Esophagus mucosa (tissue), 1 donor: ENCODE measurements around the gene PROM1. TPM values are rescaled to one million over a fixed set of nuclear protein-coding genes. Genes with fewer than 3 reads are reported as not detected.

Experiments used
- ATAC-seq: fragments of 200-7000 bp; cut with Tn5 transposase; one replicate; pipeline ENCODE4 v1.9.1; 2020
- total RNA-seq: library from RNA; stranded (reverse); gene quantifications from one replicate; pipeline ENCODE4 v1.2.4, GENCODE V29; 2023
- donor health status: DM: yes; HTN: yes; CAD: no.

Gene PROM1
- total RNA-seq, 1 donor from 2014 or later: 5.2 TPM

GRCh38 chr4:16056681-16057385, 27.0 kb downstream of the PROM1 start:
- ATAC-seq: no peak

GRCh38 chr4:16055873-16056272, 27.9 kb downstream of the PROM1 start:
- no peak for ATAC-seq

GRCh38 chr4:16055471-16055870, 28.4 kb downstream of the PROM1 start:
- ATAC-seq: no peak

GRCh38 chr4:16052939-16053338, 30.9 kb downstream of the PROM1 start:
- ATAC-seq: no peak

- no peak for ATAC-seq
These were observed 31.8 kb downstream of the PROM1 start for GRCh38 chr4:16051980-16052379.

- ATAC-seq: no peak
These were observed 32.7 kb downstream of the PROM1 start for GRCh38 chr4:16051132-16051531.

GRCh38 chr4:16050669-16051068, 33.2 kb downstream of the PROM1 start:
- ATAC-seq: no peak

- ATAC-seq: no peak
These were observed 35.0 kb downstream of the PROM1 start for GRCh38 chr4:16048619-16049419.

- no peak for ATAC-seq
These were observed 38.1 kb downstream of the PROM1 start for GRCh38 chr4:16045687-16046086.

- ATAC-seq: no peak
These were observed 40.0 kb downstream of the PROM1 start for GRCh38 chr4:16043642-16044498.

- ATAC-seq: no peak
These were observed 44.7 kb downstream of the PROM1 start for GRCh38 chr4:16039139-16039538.

- ATAC-seq: no peak
These were observed 45.9 kb downstream of the PROM1 start for GRCh38 chr4:16037901-16038300.

GRCh38 chr4:16035843-16036242, 48.0 kb downstream of the PROM1 start:
- no peak for ATAC-seq

GRCh38 chr4:16034010-16034748, 49.6 kb downstream of the PROM1 start:
- no peak for ATAC-seq

GRCh38 chr4:16032396-16032770, 51.4 kb downstream of the PROM1 start:
- no peak for ATAC-seq

GRCh38 chr4:16031546-16032395, 52.1 kb downstream of the PROM1 start:
- no peak for ATAC-seq

- ATAC-seq: no peak
These were observed 53.9 kb downstream of the PROM1 start for GRCh38 chr4:16029886-16030285.

GRCh38 chr4:16029262-16029661, 54.6 kb downstream of the PROM1 start:
- ATAC-seq: no peak

- no peak for ATAC-seq
These were observed 56.2 kb downstream of the PROM1 start for GRCh38 chr4:16027626-16028025.

GRCh38 chr4:16027114-16027513, 56.7 kb downstream of the PROM1 start:
- ATAC-seq: no peak

GRCh38 chr4:16026160-16026761, 57.6 kb downstream of the PROM1 start:
- no peak for ATAC-seq
